ENCODE data around the gene PLEKHA8. TPM values are rescaled to one million over a fixed set of nuclear protein-coding genes. Genes with fewer than 3 reads are reported as not detected.
A peak's percentile ranks its signal among the peaks of the same experiment; 100 is the strongest.

The PLEKHA8 gene
- total and polyA plus RNA-seq, 2 of the 8 experiments (the other 6 are each of a cell fraction or from before 2014, with no cell fraction given), result 10.7 to 44.0 TPM

GRCh38 chr7:30134611-30135300, 106.5 kb downstream of the PLEKHA8 start, which contains the start of gene MTURN (continued):
- TF ChIP-seq GTF2F1 (IDR thresholded peaks at IDR 0.05; ENCODE audit: borderline replicate concordance, low read depth, low read length) (no peak), PHF8 (conservative IDR thresholded peaks at IDR 0.05; ENCODE audit: low read depth, low read length) (peak; percentile 59), GABPA (IDR thresholded peaks at IDR 0.05; ENCODE audit: borderline replicate concordance, insufficient read depth, low read length) (no peak), TEAD4 (IDR thresholded peaks at IDR 0.05; ENCODE audit: low read depth, low read length) (peak; percentile 89), ATF2 (IDR thresholded peaks at IDR 0.05; ENCODE audit: low read length) (0 out of 2 replicates have a peak, but pooled peaks have one; percentile 64), CHD7 (IDR thresholded peaks at IDR 0.05; ENCODE audit: insufficient replicate concordance, low read length) (no peak), TAF1 (IDR thresholded peaks at IDR 0.05; ENCODE audit: low read depth, low read length) (peak; percentile 46; the same call in 1 of the 2 replicates), SRF (IDR thresholded peaks at IDR 0.05; ENCODE audit: low read depth, low read length) (no peak), NRF1 (IDR thresholded peaks at IDR 0.05; ENCODE audit: low read depth, low read length) (no peak)
